A549 (cell line): Measurements from ENCODE around the gene WBP1L. TPM values are rescaled to one million over a fixed set of nuclear protein-coding genes. Genes with fewer than 3 reads are reported as not detected.

Source experiments
- ATAC-seq, 2 experiments: fragments of 200-7000 bp in 1 of 2; fragments of >200 bp in 1 of 2; cut with Nextera tagmentation in 1 of 2; cut with Tn5 transposase in 1 of 2; 3 replicates each; pipeline versions ENCODE4 v1.8.0 to v1.9.1; 2018 to 2020; ENCODE audit warnings: mild to moderate bottlenecking in 1 of 2, moderate library complexity in 1 of 2
- CTCF ChIA-PET: fragments of 300-600 bp; sonication (Branson Sonifier 250); formaldehyde crosslinking; extraction: SDS; loops from one replicate; lab custom pipeline; 2021; ENCODE audit warnings: antibody characterized with exemption, inconsistent platforms; lab: Yijun Ruan, JAX
- POLR2A ChIA-PET: fragments of 350-600 bp; formaldehyde crosslinking; extraction: SDS; loops from one replicate; lab custom pipeline; 2021; ENCODE audit warnings: antibody characterized with exemption, inconsistent platforms; lab: Yijun Ruan, JAX
- DNase-seq, 2 experiments: peaks; one replicate each; pipeline versions ENCODE4 v3.0.0 to v3.0.0-alpha.2; 2011 to 2016; ENCODE audit warnings: low read depth in 1 of 2, low spot score in 1 of 2
- FAIRE-seq: peaks from 2 replicates; lab custom pipeline; 2011; peaks lifted over from hg19 to GRCh38; lab: Jason Lieb, UNC
- H3K27ac ChIP-seq, 2 experiments: fragments of >200 bp; sonication (Bioruptor Twin); formaldehyde crosslinking; 3 replicates each; pipeline ENCODE4 v1.5.1; 2016 to 2017
- H3K4me1 ChIP-seq: fragments of >200 bp; sonication (Bioruptor Twin); formaldehyde crosslinking; 3 replicates; pipeline ENCODE4 v1.6.1; 2016
- H3K4me2 ChIP-seq: fragments of >200 bp; sonication (Bioruptor Twin); formaldehyde crosslinking; 3 replicates; pipeline ENCODE4 v1.6.1; 2016
- H3K4me3 ChIP-seq: fragments of >200 bp; sonication (Bioruptor Twin); formaldehyde crosslinking; 3 replicates; pipeline ENCODE4 v1.5.1; 2016
- H3K9me3 ChIP-seq: fragments of >200 bp; sonication (Bioruptor Twin); formaldehyde crosslinking; 3 replicates; pipeline ENCODE4 v1.6.1; 2016
- ATOH8 ChIP-seq: fragments of 250-450 bp; sonication (Bioruptor Pico); IDR thresholded peaks from 2 replicates; pipeline ENCODE4 v1.5.0; 2020; ENCODE audit warnings: low read depth, mild to moderate bottlenecking, moderate library complexity
- BCL3 ChIP-seq: fragments of >200 bp; sonication (Bioruptor Twin); formaldehyde crosslinking; IDR thresholded peaks from 3 replicates; pipeline ENCODE4 v1.6.1; 2016
- BHLHE40 ChIP-seq: IDR thresholded peaks from 2 replicates; pipeline ENCODE4 v1.6.1; 2012; ENCODE audit warnings: low read depth, low read length, inconsistent platforms
- CBX2 ChIP-seq: fragments of 200-600 bp; sonication (generic); IDR thresholded peaks from 2 replicates; pipeline ENCODE4 v1.6.1; 2016; ENCODE audit warnings: low read depth, mild to moderate bottlenecking, borderline replicate concordance
- CBX8 ChIP-seq: fragments of 200-600 bp; sonication (generic); IDR thresholded peaks from 2 replicates; pipeline ENCODE4 v1.6.1; 2016
- CEBPB ChIP-seq, 2 experiments: fragments of >200 bp in 1 of 2; sonication (Bioruptor Twin) in 1 of 2; formaldehyde crosslinking in 1 of 2; IDR thresholded peaks; 2 replicates each; pipeline ENCODE4 v1.6.1; 2012 to 2016
- CHD2 ChIP-seq: fragments of 150-350 bp; IDR thresholded peaks from 2 replicates; pipeline ENCODE4 v1.6.1; 2014; ENCODE audit warnings: low read length; ENCODE audit not compliant: partially characterized antibody
- E2F6 ChIP-seq: IDR thresholded peaks from 2 replicates; pipeline ENCODE4 v1.6.1; 2012; ENCODE audit warnings: low read depth, borderline replicate concordance
- ELK1 ChIP-seq: fragments of 150-350 bp; IDR thresholded peaks from 2 replicates; pipeline ENCODE4 v1.6.1; 2014; ENCODE audit warnings: low read depth, mild to moderate bottlenecking, low read length
- EP300 ChIP-seq, 2 experiments: fragments of >200 bp; sonication (Bioruptor Twin); formaldehyde crosslinking; IDR thresholded peaks; 2 replicates in 1 of 2; 3 replicates in 1 of 2; pipeline ENCODE4 v1.6.1; 2016 to 2017
- ESRRA ChIP-seq: fragments of 150-350 bp; IDR thresholded peaks from 2 replicates; pipeline ENCODE4 v1.6.1; 2014; ENCODE audit warnings: mild to moderate bottlenecking, low read length, borderline replicate concordance
- GATA3 ChIP-seq: IDR thresholded peaks from 2 replicates; pipeline ENCODE4 v1.6.1; 2012; ENCODE audit warnings: borderline replicate concordance
- HES2 ChIP-seq: fragments of >200 bp; sonication (Bioruptor Twin); formaldehyde crosslinking; IDR thresholded peaks from 2 replicates; pipeline ENCODE4 v1.6.1; 2016
- KDM5A ChIP-seq: fragments of 200-600 bp; sonication (generic); IDR thresholded peaks from 2 replicates; pipeline ENCODE4 v1.6.1; 2016; ENCODE audit warnings: antibody characterized with exemption, mild to moderate bottlenecking
- NFE2L2 ChIP-seq: fragments of 150-350 bp; conservative IDR thresholded peaks from 2 replicates; pipeline ENCODE4 v1.6.1; 2014; ENCODE audit warnings: low read length
- NR3C1 ChIP-seq: fragments of >200 bp; sonication (Bioruptor Twin); formaldehyde crosslinking; IDR thresholded peaks from 3 replicates; pipeline ENCODE4 v1.6.1; 2017
- PBX3 ChIP-seq: IDR thresholded peaks from 2 replicates; pipeline ENCODE4 v1.6.1; 2012
- PHF8 ChIP-seq: fragments of 200-600 bp; sonication (generic); IDR thresholded peaks from 2 replicates; pipeline ENCODE4 v1.6.1; 2016; ENCODE audit warnings: low read depth, mild to moderate bottlenecking, antibody characterized with exemption, moderate library complexity, borderline replicate concordance
- REST ChIP-seq: fragments of 200-600 bp; sonication (generic); IDR thresholded peaks from 2 replicates; pipeline ENCODE4 v1.6.1; 2016; ENCODE audit warnings: antibody characterized with exemption, mild to moderate bottlenecking, moderate library complexity
- RNF2 ChIP-seq: fragments of 200-600 bp; sonication (generic); IDR thresholded peaks from 2 replicates; pipeline ENCODE4 v1.6.1; 2016; ENCODE audit warnings: low read depth, mild to moderate bottlenecking, antibody characterized with exemption, moderate library complexity, borderline replicate concordance
- SMC3 ChIP-seq: fragments of >200 bp; sonication (Bioruptor Twin); formaldehyde crosslinking; IDR thresholded peaks from 3 replicates; pipeline ENCODE4 v1.6.1; 2018; ENCODE audit warnings: inconsistent platforms
- TFCP2L1 ChIP-seq: fragments of 250-450 bp; sonication (Bioruptor Pico); IDR thresholded peaks from 2 replicates; pipeline ENCODE4 v1.5.0; 2021; ENCODE audit warnings: mild to moderate bottlenecking
- USF2 ChIP-seq: fragments of 450-650 bp; IDR thresholded peaks from 2 replicates; pipeline ENCODE4 v1.6.1; 2014; ENCODE audit warnings: antibody characterized with exemption
- ZC3H11A ChIP-seq: fragments of 450-650 bp; IDR thresholded peaks from 2 replicates; pipeline ENCODE4 v1.6.1; 2014; ENCODE audit warnings: antibody characterized with exemption, mild to moderate bottlenecking
- WGBS: methylation state at CpG from one replicate; pipeline ENCODE4 v1.1.6; 2017; ENCODE audit errors: missing lambda C conversion rate; 5-methylcytosine and 5-hydroxymethylcytosine counted together
- polyA plus RNA-seq, 4 experiments: library from polyadenylated mRNA; depleted of rRNA in 3 of 4; stranded (reverse); fragments of >200 nt; fragmentation: RNase III in 1 of 4; extraction: RNeasy Plus Mini Kit Qiagen cat#74134 plus additional on column Dnase treatment in 1 of 4; gene quantifications; 2 replicates in 3 of 4; 3 replicates in 1 of 4; pipeline ENCODE4 v1.2.3, GENCODE V29; 2011 to 2017

Gene WBP1L
- polyA plus RNA-seq, 2 of the 4 experiments (the other 2 are of a cell fraction): 19.8 to 23.5 TPM

GRCh38 chr10:102832248-102832647, 88.5 kb downstream of the WBP1L start:
- TF ChIP-seq TFCP2L1 (no peak), E2F6 (no peak), EP300 (IDR thresholded peaks at IDR 0.05) (no peak), CBX2 (no peak), REST (no peak), ATOH8 (no peak), CBX8 (no peak), ELK1 (no peak), GATA3 (no peak), BCL3 (no peak), NFE2L2 (no peak), CHD2 (no peak), PHF8 (no peak), CEBPB (IDR thresholded peaks at IDR 0.05) (no peak), ESRRA (no peak), PBX3 (no peak), ZC3H11A (no peak), SMC3 (no peak)
- TF ChIP-seq, all 56 proteins: peak for 0
- WGBS: 80% methylated on average over 14 of the region's 14 CpGs
- no peak overlapping the region for H3K27ac ChIP-seq
- DNase-seq (no peak), FAIRE-seq (no peak), ATAC-seq (no peak)
- H3K4me2 ChIP-seq: no peak overlapping the region
- no peak overlapping the region for H3K4me3 ChIP-seq
- H3K9me3 ChIP-seq: no peaks in the 10 kb centered on the region
- ChIA-PET CTCF (interaction anchor here (0.8 to 13.2 kb wide), 7 partner anchors 10 to 651 kb away, joined by 3 to 242 read pairs (median 6); no protein-coding TSS in a partner anchor), POLR2A (no interaction called here)
- H3K4me1 ChIP-seq: no peaks in the 10 kb centered on the region

GRCh38 chr10:102832987-102833386, 89.2 kb downstream of the WBP1L start:
- POLR2A ChIA-PET: no interaction called here

More at GRCh38 chr10:102832987-102833386, 89.2 kb downstream of the WBP1L start:
- no peak for DNase-seq
- FAIRE-seq: no peak
- Histone ChIP-seq H3K4me3 (no peak overlapping the region), H3K27ac (no peak overlapping the region), H3K4me1 (no peaks in the 10 kb centered on the region), H3K4me2 (no peak overlapping the region), H3K9me3 (no peaks in the 10 kb centered on the region)
- no peak for ATAC-seq
- TF ChIP-seq ATOH8: no peak
- TF ChIP-seq RNF2: no peak
- no peak for TF ChIP-seq SMC3
- TF ChIP-seq BHLHE40: no peak
- no peak for TF ChIP-seq NR3C1
- TF ChIP-seq ESRRA: no peak
- no peak for TF ChIP-seq HES2
- no peak for TF ChIP-seq TFCP2L1
- TF ChIP-seq USF2: no peak
- no peak for TF ChIP-seq KDM5A
- 82% methylated on average over 4 of the region's 4 CpGs for WGBS
- CTCF ChIA-PET: interaction anchor here (1.3 to 13.2 kb wide), 6 partner anchors 9 to 237 kb away, joined by 4 to 242 read pairs (median 10); no protein-coding TSS in a partner anchor
